Astrocyte of the spinal cord (primary cell): ENCODE results near the gene COL5A1.
A peak's percentile ranks its signal among the peaks of the same experiment; 100 is the strongest.

Experiments used
- DNase-seq: peaks from one replicate; pipeline ENCODE4 v3.0.0; 2011; ENCODE audit warnings: low read depth, low spot score
- H3K4me3 ChIP-seq: 2 replicates; pipeline ENCODE4 v1.5.1; 2011; ENCODE audit warnings: low read depth, mild to moderate bottlenecking, low read length, moderate library complexity
- in situ Hi-C: cut with HindIII; loops from 2 replicates; pipeline ENCODE4 v1.10.0; 2017; ENCODE audit warnings: low sequenced_read_pairs
- TF ChIP-seq, protein P1 (sequence below): IDR thresholded peaks from 2 replicates; pipeline ENCODE4 v1.5.1; 2012; ENCODE audit warnings: low read depth, mild to moderate bottlenecking, low read length, inconsistent platforms

Gene COL5A1

DNA sequence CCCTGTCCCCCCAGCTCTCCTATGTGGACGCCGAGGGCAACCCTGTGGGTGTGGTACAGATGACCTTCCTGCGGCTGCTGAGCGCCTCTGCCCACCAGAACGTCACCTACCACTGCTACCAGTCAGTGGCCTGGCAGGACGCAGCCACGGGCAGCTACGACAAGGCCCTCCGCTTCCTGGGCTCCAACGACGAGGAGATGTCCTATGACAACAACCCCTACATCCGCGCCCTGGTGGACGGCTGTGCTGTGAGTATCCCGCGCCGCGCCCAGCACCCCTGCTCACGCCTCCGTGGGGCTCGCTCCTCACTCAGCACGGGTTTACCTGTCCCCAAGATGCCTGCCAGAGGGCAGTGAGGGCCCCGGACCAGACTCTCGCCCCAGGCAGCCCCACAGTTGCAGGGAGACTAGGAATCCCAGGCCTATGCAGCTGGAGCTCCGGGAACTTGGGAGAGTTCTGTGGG is 193.4 kb downstream of the COL5A1 start:
- H3K4me3 ChIP-seq = no peak overlapping the region
- TF ChIP-seq, protein P1, sequence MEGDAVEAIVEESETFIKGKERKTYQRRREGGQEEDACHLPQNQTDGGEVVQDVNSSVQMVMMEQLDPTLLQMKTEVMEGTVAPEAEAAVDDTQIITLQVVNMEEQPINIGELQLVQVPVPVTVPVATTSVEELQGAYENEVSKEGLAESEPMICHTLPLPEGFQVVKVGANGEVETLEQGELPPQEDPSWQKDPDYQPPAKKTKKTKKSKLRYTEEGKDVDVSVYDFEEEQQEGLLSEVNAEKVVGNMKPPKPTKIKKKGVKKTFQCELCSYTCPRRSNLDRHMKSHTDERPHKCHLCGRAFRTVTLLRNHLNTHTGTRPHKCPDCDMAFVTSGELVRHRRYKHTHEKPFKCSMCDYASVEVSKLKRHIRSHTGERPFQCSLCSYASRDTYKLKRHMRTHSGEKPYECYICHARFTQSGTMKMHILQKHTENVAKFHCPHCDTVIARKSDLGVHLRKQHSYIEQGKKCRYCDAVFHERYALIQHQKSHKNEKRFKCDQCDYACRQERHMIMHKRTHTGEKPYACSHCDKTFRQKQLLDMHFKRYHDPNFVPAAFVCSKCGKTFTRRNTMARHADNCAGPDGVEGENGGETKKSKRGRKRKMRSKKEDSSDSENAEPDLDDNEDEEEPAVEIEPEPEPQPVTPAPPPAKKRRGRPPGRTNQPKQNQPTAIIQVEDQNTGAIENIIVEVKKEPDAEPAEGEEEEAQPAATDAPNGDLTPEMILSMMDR = no peak
- DNase-seq = no peak
- in situ Hi-C loops = no loop called here

GRCh38 chr9:134835448-134835847 is 193.8 kb downstream of the COL5A1 start:
- no peak for DNase-seq
- in situ Hi-C loops = no loop called here
- no peak overlapping the region for H3K4me3 ChIP-seq
- TF ChIP-seq, protein P1 = no peak

GRCh38 chr9:134835987-134836386 is 194.4 kb downstream of the COL5A1 start:
- in situ Hi-C loops = no loop called here
- TF ChIP-seq, protein P1 = no peak
- no peak overlapping the region for H3K4me3 ChIP-seq
- no peak for DNase-seq

DNA sequence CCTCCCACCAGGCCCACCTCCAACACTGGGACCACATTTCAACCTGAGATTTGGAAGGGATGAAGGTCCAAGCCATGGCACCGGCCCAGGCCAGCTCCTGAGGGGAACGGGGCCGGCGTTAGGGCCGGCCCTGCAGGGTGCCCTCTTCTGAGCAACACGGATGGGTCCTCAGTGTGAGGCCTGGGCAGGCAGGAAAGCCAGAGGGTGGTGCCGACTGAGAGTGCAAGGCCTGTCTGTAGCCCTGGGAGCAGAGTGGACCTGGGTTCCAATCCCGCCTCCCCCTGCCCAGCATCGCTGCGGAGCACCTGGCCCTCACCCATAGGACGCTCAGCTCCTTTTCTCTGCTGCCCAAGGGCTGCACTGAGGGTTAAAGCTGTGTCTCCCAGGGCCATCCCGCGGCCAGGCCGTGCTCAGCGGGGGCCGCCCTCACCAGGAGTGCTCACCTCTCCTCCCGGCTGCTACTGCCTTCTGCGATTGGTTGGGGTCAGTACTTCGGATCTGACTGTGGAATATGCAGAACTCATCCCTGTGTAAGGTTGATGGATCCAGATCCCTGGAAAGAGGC is 194.9 kb downstream of the COL5A1 start:
- no peak overlapping the region for H3K4me3 ChIP-seq
- in situ Hi-C loops = no loop called here
- TF ChIP-seq, protein P1 = no peak
- no peak for DNase-seq

GRCh38 chr9:134837529-134837928 is 195.9 kb downstream of the COL5A1 start:
- H3K4me3 ChIP-seq = no peak overlapping the region
- TF ChIP-seq, protein P1 = no peak
- in situ Hi-C loops = no loop called here
- DNase-seq = peak; percentile 21

- no peak overlapping the region for H3K4me3 ChIP-seq
- TF ChIP-seq, protein P1 = no peak
- in situ Hi-C loops = no loop called here
- DNase-seq = no peak
Observed at GRCh38 chr9:134838651-134839454, 197.2 kb downstream of the COL5A1 start.
